Colonic mucosa (tissue), 4 donors: ENCODE results near the gene CCDC102A. TPM values are rescaled to one million over a fixed set of nuclear protein-coding genes. Genes with fewer than 3 reads are reported as not detected.
A peak's percentile ranks its signal among the peaks of the same experiment; 100 is the strongest.

Source experiments
- DNase-seq: peaks from one replicate; pipeline ENCODE4 v3.0.0-alpha.2; 2020
- H3K27ac ChIP-seq: fragments of 200-600 bp; one replicate; pipeline ENCODE4 v1.8.0; 2021
- H3K27me3 ChIP-seq: fragments of 200-600 bp; one replicate; pipeline ENCODE4 v1.8.0; 2021
- H3K36me3 ChIP-seq: fragments of 200-600 bp; one replicate; pipeline ENCODE4 v1.8.0; 2021
- H3K4me1 ChIP-seq: fragments of 200-600 bp; one replicate; pipeline ENCODE4 v1.8.0; 2021; ENCODE audit warnings: mild to moderate bottlenecking
- H3K4me3 ChIP-seq: fragments of 200-600 bp; one replicate; pipeline ENCODE4 v1.8.0; 2021
- H3K9ac ChIP-seq, 2 donors: one replicate each; pipeline ENCODE4 v1.7.0; 2013; ENCODE audit warnings: control low read depth in 2 of 2, low read depth in 2 of 2, low read length in 2 of 2
- H3K9me3 ChIP-seq: fragments of 200-600 bp; one replicate; pipeline ENCODE4 v1.8.0; 2021
- CTCF ChIP-seq: fragments of 200-600 bp; IDR thresholded peaks from one replicate; pipeline ENCODE4 v1.8.0; 2022; ENCODE audit warnings: antibody characterized with exemption, mild to moderate bottlenecking
- intact Hi-C: fragments of 100-400 bp; cut with DNase I; formaldehyde crosslinking; loops from one replicate; pipeline ENCODE4 v1.14.1; 2022
- total RNA-seq, 2 donors: library from RNA; stranded (reverse); fragmentation: NEBNext Ultra II Directional in 1 of 2; extraction: Animal tissue kit (Norgen Biotek cat#: 25700) in 1 of 2; gene quantifications; one replicate each; pipeline ENCODE4 v1.2.1, GENCODE V29; 2021
- donor health status: healthy.
- donor health status: DM: no; HTN: no; CAD: no.
- donor health status: DM: no; HTN: no; CAD: no.

The CCDC102A gene
- total RNA-seq, 2 donors from 2014 or later = 1.9 to 2.5 TPM

DNA sequence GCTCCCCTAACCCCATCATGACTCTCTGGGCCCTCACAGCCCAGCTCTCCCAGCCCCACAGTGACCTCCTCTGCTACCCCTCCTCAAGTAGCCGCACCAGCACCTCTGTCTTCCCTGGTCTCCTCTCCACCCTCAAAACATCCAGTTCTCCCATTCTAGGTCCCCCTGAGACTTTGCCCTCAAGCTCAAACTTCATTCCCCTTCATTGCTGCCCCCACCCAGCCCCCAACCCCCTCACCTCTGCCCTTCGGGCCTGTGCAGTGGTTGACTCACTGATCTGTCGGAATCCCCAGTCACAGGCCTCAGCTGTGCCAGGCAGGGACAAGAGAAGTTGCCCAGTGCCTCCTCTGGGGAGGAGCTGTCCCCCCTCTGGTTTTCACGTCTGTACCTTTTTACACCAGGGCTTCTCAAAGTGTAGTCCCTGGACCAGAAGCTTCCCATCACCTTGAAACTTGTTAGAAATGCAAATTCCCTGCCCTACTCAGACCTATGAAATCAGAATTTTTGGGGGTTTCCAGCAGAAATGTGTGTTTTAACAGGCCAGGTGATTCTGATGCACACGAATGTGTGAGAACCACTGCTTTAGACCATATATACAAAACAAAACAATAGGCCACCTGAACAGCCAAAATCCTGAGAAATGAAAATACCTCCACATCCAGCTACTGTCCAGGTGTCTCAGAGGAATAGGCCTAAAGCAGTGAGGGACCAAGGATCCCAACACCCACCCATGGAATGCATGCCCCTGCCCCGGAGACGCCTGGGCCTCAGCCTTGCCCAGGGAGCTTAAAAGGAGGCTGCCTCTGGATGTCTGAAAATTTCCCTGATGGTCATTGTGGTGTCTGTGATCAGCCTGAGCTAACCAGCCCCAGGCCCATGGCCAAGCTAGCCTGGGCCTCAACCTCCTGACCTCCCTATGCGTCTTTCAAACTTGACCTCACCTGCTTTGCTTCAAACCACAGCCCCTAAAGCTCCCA lies 49.2 kb downstream of the CCDC102A start:
- no peak for TF ChIP-seq CTCF
- no peak for DNase-seq
- Histone ChIP-seq H3K36me3 (no peaks in the 10 kb centered on the region), H3K9ac (peak overlapping the region in 1 of 2 donors; percentile 40), H3K27me3 (no peaks in the 10 kb centered on the region), H3K9me3 (no peaks in the 10 kb centered on the region), H3K4me3 (peak overlapping the region; percentile 15), H3K27ac (no peak overlapping the region), H3K4me1 (peaks cover 4% of the 10 kb centered on the region)
- intact Hi-C loops = no loop called here

GRCh38 chr16:57485916-57486857 lies 50.2 kb downstream of the CCDC102A start, which contains the start of gene DOK4:
Gene DOK4 (minus strand): TSS chr16:57486493. CDS start chr16:57479507, 6,986 bp downstream.
- Histone ChIP-seq H3K4me3 (peak within 1 kb of the TSS; percentile 78), H3K9me3 (no peaks in the 10 kb centered on the region), H3K4me1 (peaks cover 4% of the 10 kb centered on the region), H3K27ac (peak within 1 kb of the TSS; percentile 63), H3K36me3 (no peaks in the 10 kb centered on the region), H3K27me3 (no peaks in the 10 kb centered on the region), H3K9ac (peak within 1 kb of the TSS; percentile 84 to 91)
- intact Hi-C loops = no loop called here
- DNase-seq = peak; percentile 88
- TF ChIP-seq CTCF = no peak

- Histone ChIP-seq H3K4me1 (peaks cover 5% of the 10 kb centered on the region), H3K9me3 (no peaks in the 10 kb centered on the region), H3K9ac (peak overlapping the region; percentile 84 to 91), H3K27me3 (no peaks in the 10 kb centered on the region), H3K27ac (peak overlapping the region; percentile 63), H3K4me3 (peak overlapping the region; percentile 78), H3K36me3 (no peaks in the 10 kb centered on the region)
- intact Hi-C loops = no loop called here
- DNase-seq = peak; percentile 81
- TF ChIP-seq CTCF = no peak
Measured at GRCh38 chr16:57485091-57485915, 51.1 kb downstream of the CCDC102A start.

- H3K4me3 ChIP-seq = no peak overlapping the region
- H3K9me3 ChIP-seq = no peaks in the 10 kb centered on the region
- H3K36me3 ChIP-seq = no peaks in the 10 kb centered on the region
- intact Hi-C loops = no loop called here
- no peak for TF ChIP-seq CTCF
- H3K27ac ChIP-seq = no peak overlapping the region
- peaks cover 9% of the 10 kb centered on the region for H3K4me1 ChIP-seq
- H3K27me3 ChIP-seq = no peaks in the 10 kb centered on the region
- DNase-seq = no peak
- H3K9ac ChIP-seq = peak overlapping the region in 1 of 2 donors; percentile 84
Measured at GRCh38 chr16:57484515-57485005, 51.8 kb downstream of the CCDC102A start.
